Karpas-422 (cell line): ENCODE data around the gene GNG12. TPM values are rescaled to one million over a fixed set of nuclear protein-coding genes. Genes with fewer than 3 reads are reported as not detected.
"Not testable (repeated sequence)": the region's sequence is repeated elsewhere in the genome, so short reads cannot be mapped to it uniquely, and the experiment has no call there.

Experiments
- DNase-seq: peaks from one replicate; pipeline ENCODE4 v3.0.0-alpha.2; 2015
- H2AFZ ChIP-seq: fragments of 200-600 bp; sonication (generic); 2 replicates; pipeline ENCODE4 v1.6.1; 2014; ENCODE audit warnings: antibody characterized with exemption, low read length, mixed read lengths
- H3K27ac ChIP-seq: fragments of 200-600 bp; sonication (generic); 2 replicates; pipeline ENCODE4 v1.5.1; 2014; ENCODE audit warnings: mild to moderate bottlenecking, low read length, moderate library complexity
- H3K27me3 ChIP-seq: fragments of 200-600 bp; sonication (generic); 2 replicates; pipeline ENCODE4 v1.6.1; 2014; ENCODE audit warnings: low read length, mixed read lengths
- H3K36me3 ChIP-seq: fragments of 200-600 bp; sonication (generic); 2 replicates; pipeline ENCODE4 v1.6.1; 2014; ENCODE audit warnings: low read length, mixed read lengths; ENCODE audit not compliant: insufficient read depth
- H3K4me1 ChIP-seq: fragments of 200-600 bp; sonication (generic); 2 replicates; pipeline ENCODE4 v1.6.1; 2014; ENCODE audit warnings: mild to moderate bottlenecking, low read length, mixed read lengths
- H3K4me2 ChIP-seq: fragments of 200-600 bp; sonication (generic); 2 replicates; pipeline ENCODE4 v1.6.1; 2014; ENCODE audit warnings: low read length, low read depth, mild to moderate bottlenecking; ENCODE audit not compliant: poor library complexity, severe bottlenecking
- H3K4me3 ChIP-seq: fragments of 200-600 bp; sonication (generic); 2 replicates; pipeline ENCODE4 v1.5.1; 2014; ENCODE audit warnings: mild to moderate bottlenecking, antibody characterized with exemption, low read length, mixed read lengths
- H3K79me2 ChIP-seq: fragments of 200-600 bp; sonication (generic); 2 replicates; pipeline ENCODE4 v1.6.1; 2014; ENCODE audit warnings: mild to moderate bottlenecking, low read length, mixed read lengths
- H3K9ac ChIP-seq: fragments of 200-600 bp; sonication (generic); 2 replicates; pipeline ENCODE4 v1.6.0; 2014; ENCODE audit warnings: low read length
- H3K9me2 ChIP-seq: fragments of 200-600 bp; sonication (generic), shearing (Covaris generic); replicated peaks from 2 replicates; pipeline ENCODE4 v1.6.0; 2014; ENCODE audit warnings: mild to moderate bottlenecking, low read length, moderate library complexity; ENCODE audit not compliant: insufficient read depth
- H3K9me3 ChIP-seq: fragments of 300-700, 200-600 bp; sonication (generic); 2 replicates; pipeline ENCODE4 v1.6.1; 2014; ENCODE audit warnings: low read length, mixed read lengths
- H4K20me1 ChIP-seq: fragments of 200-600 bp; sonication (generic); 2 replicates; pipeline ENCODE4 v1.6.1; 2014; ENCODE audit warnings: mild to moderate bottlenecking, antibody characterized with exemption, low read length, low read depth; ENCODE audit not compliant: insufficient read depth
- total RNA-seq: library from RNA; depleted of rRNA; stranded (reverse); fragments of >200 nt; shearing (Covaris generic); gene quantifications from 2 replicates; pipeline ENCODE4 v1.2.3, GENCODE V29; 2014; ENCODE audit warnings: low replicate concordance

Gene GNG12
- total RNA-seq, 1 experiment from 2014 or later, result not detected

GRCh38 chr1:67676287-67676686 is 157.0 kb downstream of the GNG12 start:
- Histone ChIP-seq H2AFZ (no peak overlapping the region), H3K27me3 (no peaks in the 10 kb centered on the region), H3K36me3 (no peaks in the 10 kb centered on the region), H4K20me1 (no peaks in the 10 kb centered on the region), H3K9me2 (no peaks in the 10 kb centered on the region), H3K79me2 (no peaks in the 10 kb centered on the region), H3K4me3 (no peak overlapping the region), H3K9me3 (no peaks in the 10 kb centered on the region), H3K4me2 (no peak overlapping the region), H3K9ac (no peak overlapping the region), H3K4me1 (peaks cover 45% of the 10 kb centered on the region), H3K27ac (peak overlapping the region; percentile 18; the same call in 1 of the 2 replicates)
- DNase-seq, result no peak

- Histone ChIP-seq H3K27ac (peak overlapping the region; percentile 71), H4K20me1 (no peaks in the 10 kb centered on the region), H3K9me2 (no peaks in the 10 kb centered on the region), H3K4me1 (peaks cover 45% of the 10 kb centered on the region), H3K9me3 (no peaks in the 10 kb centered on the region), H3K27me3 (no peaks in the 10 kb centered on the region), H3K4me3 (peak overlapping the region; percentile 4; the same call in 1 of the 2 replicates), H3K36me3 (no peaks in the 10 kb centered on the region), H2AFZ (no peak overlapping the region), H3K9ac (peak overlapping the region; percentile 8; the same call in 1 of the 2 replicates), H3K4me2 (peak overlapping the region; percentile 36), H3K79me2 (no peaks in the 10 kb centered on the region)
- peak; percentile 64 for DNase-seq
Measured at GRCh38 chr1:67675800-67676199, 157.5 kb downstream of the GNG12 start.

- peak; percentile 43 for DNase-seq
- Histone ChIP-seq H3K9me3 (no peaks in the 10 kb centered on the region), H3K36me3 (no peaks in the 10 kb centered on the region), H3K9ac (peak overlapping the region; percentile 22; the same call in 1 of the 2 replicates), H4K20me1 (no peaks in the 10 kb centered on the region), H3K27ac (peak overlapping the region; percentile 71), H3K79me2 (no peaks in the 10 kb centered on the region), H3K9me2 (no peaks in the 10 kb centered on the region), H3K4me3 (no peak overlapping the region), H3K4me2 (peak overlapping the region; percentile 24), H2AFZ (peak overlapping the region; percentile 46; the same call in 1 of the 2 replicates), H3K27me3 (no peaks in the 10 kb centered on the region), H3K4me1 (peaks cover 45% of the 10 kb centered on the region)
Measured at GRCh38 chr1:67674260-67675011, 158.8 kb downstream of the GNG12 start.

GRCh38 chr1:67673468-67674201 is 159.6 kb downstream of the GNG12 start:
- no peaks in the 10 kb centered on the region for H4K20me1 ChIP-seq
- H3K79me2 ChIP-seq, result no peaks in the 10 kb centered on the region
- H3K4me3 ChIP-seq, result no peak overlapping the region
- no peaks in the 10 kb centered on the region for H3K9me2 ChIP-seq
- H3K9me3 ChIP-seq, result no peaks in the 10 kb centered on the region
- H3K4me1 ChIP-seq, result peaks cover 45% of the 10 kb centered on the region
- H3K27me3 ChIP-seq, result no peaks in the 10 kb centered on the region
- peak overlapping the region; percentile 71; the same call in 1 of the 2 replicates for H3K27ac ChIP-seq
- H2AFZ ChIP-seq, result peak overlapping the region; percentile 46; the same call in 1 of the 2 replicates
- H3K36me3 ChIP-seq, result no peaks in the 10 kb centered on the region
- H3K9ac ChIP-seq, result no peak overlapping the region
- H3K4me2 ChIP-seq, result no peak overlapping the region
- no peak for DNase-seq

GRCh38 chr1:67672260-67672803 is 160.9 kb downstream of the GNG12 start:
- Histone ChIP-seq H3K27me3 (no peaks in the 10 kb centered on the region), H3K27ac (no peak overlapping the region), H3K4me2 (no peak overlapping the region), H3K9ac (no peak overlapping the region), H3K36me3 (no peaks in the 10 kb centered on the region), H3K4me3 (no peak overlapping the region), H2AFZ (no peak overlapping the region), H3K4me1 (peaks cover 37% of the 10 kb centered on the region), H3K9me2 (no peaks in the 10 kb centered on the region), H4K20me1 (no peaks in the 10 kb centered on the region), H3K9me3 (no peaks in the 10 kb centered on the region), H3K79me2 (no peaks in the 10 kb centered on the region)
- DNase-seq, result no peak

- no peak overlapping the region for H3K9ac ChIP-seq
- no peaks in the 10 kb centered on the region for H3K79me2 ChIP-seq
- DNase-seq, result no peak
- no peak overlapping the region for H3K4me3 ChIP-seq
- H4K20me1 ChIP-seq, result no peaks in the 10 kb centered on the region
- H3K9me3 ChIP-seq, result no peaks in the 10 kb centered on the region
- H3K27me3 ChIP-seq, result no peaks in the 10 kb centered on the region
- H3K4me1 ChIP-seq, result peaks cover 1% of the 10 kb centered on the region
- H2AFZ ChIP-seq, result no peak overlapping the region
- H3K36me3 ChIP-seq, result no peaks in the 10 kb centered on the region
- H3K4me2 ChIP-seq, result no peak overlapping the region
- H3K9me2 ChIP-seq, result no peaks in the 10 kb centered on the region
- H3K27ac ChIP-seq, result no peak overlapping the region
Measured at GRCh38 chr1:67668660-67669059, 164.6 kb downstream of the GNG12 start.

- H3K9me2 ChIP-seq, result no peaks in the 10 kb centered on the region
- DNase-seq, result no peak
- H3K9ac ChIP-seq, result no peak overlapping the region
Measured at GRCh38 chr1:67666636-67667035, 166.6 kb downstream of the GNG12 start.

GRCh38 chr1:67665307-67665706 is 168.0 kb downstream of the GNG12 start:
- H3K4me1 ChIP-seq, H3K4me2 ChIP-seq, H3K9ac ChIP-seq, H3K27me3 ChIP-seq, H3K9me3 ChIP-seq, H4K20me1 ChIP-seq, H3K9me2 ChIP-seq, DNase-seq, H3K79me2 ChIP-seq, H3K4me3 ChIP-seq, H3K27ac ChIP-seq, H2AFZ ChIP-seq, H3K36me3 ChIP-seq: not testable (repeated sequence)

More at GRCh38 chr1:67666636-67667035, 166.6 kb downstream of the GNG12 start:
- no peaks in the 10 kb centered on the region for H4K20me1 ChIP-seq
- no peaks in the 10 kb centered on the region for H3K9me3 ChIP-seq
- no peak overlapping the region for H2AFZ ChIP-seq
- no peaks in the 10 kb centered on the region for H3K4me1 ChIP-seq
- no peaks in the 10 kb centered on the region for H3K36me3 ChIP-seq
- no peak overlapping the region for H3K4me2 ChIP-seq
- H3K4me3 ChIP-seq, result no peak overlapping the region
- no peaks in the 10 kb centered on the region for H3K79me2 ChIP-seq
- no peak overlapping the region for H3K27ac ChIP-seq
- no peaks in the 10 kb centered on the region for H3K27me3 ChIP-seq
